ENCODE measurements around the gene ADNP.

ADNP gene

DNA sequence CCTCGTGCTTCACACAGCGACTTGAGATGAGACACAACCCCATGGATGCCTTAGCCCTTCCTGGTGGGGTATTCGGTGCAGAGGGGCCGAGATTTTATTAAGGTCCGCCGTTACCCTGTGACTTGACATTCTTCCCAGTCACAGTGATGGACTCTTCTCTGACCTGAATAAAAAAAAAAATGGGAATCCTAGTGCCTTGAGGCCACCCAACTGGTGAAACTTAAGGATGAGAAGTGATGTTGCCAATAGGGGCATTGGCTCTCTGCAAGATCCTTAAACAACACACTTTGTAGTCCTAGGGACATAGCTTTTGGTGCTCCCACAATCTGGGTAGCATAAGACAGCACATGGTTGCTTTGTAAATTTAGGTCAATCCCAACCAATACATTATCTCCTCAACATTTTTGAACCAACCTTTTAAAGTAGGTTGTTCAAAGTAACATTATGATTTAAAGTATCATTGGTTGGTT, 814 bp upstream of the ADNP start:
- no peak for TF ChIP-seq CREB1 (IDR thresholded peaks at IDR 0.05; ENCODE audit: low read depth)
- no peak for TF ChIP-seq NFIC (IDR thresholded peaks at IDR 0.05)
- TF ChIP-seq TAF1 (IDR thresholded peaks at IDR 0.05; ENCODE audit: low read depth), result no peak
- no peak for TF ChIP-seq RAD21 (IDR thresholded peaks at IDR 0.05; ENCODE audit: low read depth)
- no peak for TF ChIP-seq TCF12 (IDR thresholded peaks at IDR 0.05; ENCODE audit: low read depth)
- TF ChIP-seq FOXM1 (IDR thresholded peaks at IDR 0.05; ENCODE audit: borderline replicate concordance, low read depth), result no peak
- TF ChIP-seq YY1 (IDR thresholded peaks at IDR 0.05; ENCODE audit: low read depth), result no peak
- TF ChIP-seq MAX (IDR thresholded peaks at IDR 0.05), result no peak
- TF ChIP-seq CEBPB (IDR thresholded peaks at IDR 0.05), result no peak
- TF ChIP-seq USF1 (IDR thresholded peaks at IDR 0.05), result no peak
- TF ChIP-seq ZBTB7A (IDR thresholded peaks at IDR 0.05; ENCODE audit: low read depth), result no peak
- TF ChIP-seq TEAD4 (IDR thresholded peaks at IDR 0.05), result no peak
- no peak for TF ChIP-seq EP300 (IDR thresholded peaks at IDR 0.05; ENCODE audit: borderline replicate concordance)

DNA sequence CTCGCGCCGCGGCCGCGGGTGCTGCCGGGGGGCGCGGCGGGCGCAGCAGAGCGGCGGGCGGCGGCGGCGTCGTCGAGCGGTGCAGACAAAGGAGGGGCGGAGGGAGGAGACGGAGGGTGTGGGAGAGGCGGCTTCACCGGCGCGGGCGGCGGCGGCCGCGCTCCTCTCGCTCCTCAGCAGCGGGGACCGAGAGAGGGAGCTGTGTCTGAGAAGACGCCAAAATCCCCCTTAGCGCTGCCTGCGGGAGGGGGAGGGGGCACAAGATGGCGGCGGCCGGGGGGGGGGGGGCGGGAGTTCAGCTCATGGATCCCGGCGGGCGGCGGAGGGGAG, 296 bp downstream of the ADNP start:
- TF ChIP-seq USF1 (IDR thresholded peaks at IDR 0.05) (no peak), TAF1 (IDR thresholded peaks at IDR 0.05; ENCODE audit: low read depth) (no peak), RAD21 (IDR thresholded peaks at IDR 0.05; ENCODE audit: low read depth) (no peak), TEAD4 (IDR thresholded peaks at IDR 0.05) (no peak)

GRCh38 chr20:50930139-50930975, 880 bp downstream of the ADNP start:
- TF ChIP-seq ZBTB7A (IDR thresholded peaks at IDR 0.05; ENCODE audit: low read depth) (0 out of 2 replicates have a peak, but pooled peaks have one; percentile 32), CEBPB (IDR thresholded peaks at IDR 0.05) (no peak)

DNA sequence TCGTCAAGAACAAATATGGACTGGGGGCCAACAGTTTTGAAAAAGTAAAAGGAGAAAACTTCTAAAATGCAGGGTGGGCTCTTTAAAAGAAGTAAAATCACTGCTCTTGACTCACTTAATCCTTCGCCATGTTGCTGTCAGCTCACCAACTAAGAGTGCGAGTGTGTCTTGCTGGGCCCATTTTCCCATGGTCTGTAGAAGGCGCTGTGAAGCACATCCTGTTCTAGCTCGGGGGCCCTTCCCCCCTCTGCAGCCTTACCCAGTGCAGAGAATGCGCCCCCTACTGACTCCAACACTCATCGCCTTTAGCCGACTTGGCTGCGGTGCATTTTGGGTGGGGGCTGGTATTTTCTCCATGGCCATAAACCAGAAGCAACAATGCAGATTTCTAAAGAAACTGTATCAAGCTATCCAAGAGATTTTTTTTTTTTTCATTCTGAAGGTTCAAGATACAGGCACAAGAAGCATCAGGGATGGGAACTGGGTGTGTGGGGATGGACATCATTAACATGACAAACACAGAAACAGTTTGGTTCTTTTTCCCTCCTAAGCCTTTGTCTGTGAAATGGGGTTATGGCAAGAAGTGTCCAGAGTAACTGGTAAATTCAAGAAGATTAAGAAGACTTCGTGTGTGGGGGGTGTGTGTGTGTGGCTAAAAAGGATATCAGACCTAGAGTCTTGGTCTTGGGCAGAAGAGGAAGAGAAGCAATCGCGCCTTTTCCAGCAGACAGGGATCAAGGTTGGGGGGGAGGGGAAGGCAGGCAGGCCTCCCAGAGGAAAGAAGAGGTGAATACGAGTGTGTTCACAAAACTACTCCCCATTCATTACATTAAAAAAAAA, 1.7 kb downstream of the ADNP start:
- TF ChIP-seq ZBTB7A (IDR thresholded peaks at IDR 0.05; ENCODE audit: low read depth) (peak; percentile 63; the same call in 1 of the 2 replicates), FOXM1 (IDR thresholded peaks at IDR 0.05; ENCODE audit: borderline replicate concordance, low read depth) (no peak), RAD21 (IDR thresholded peaks at IDR 0.05; ENCODE audit: low read depth) (peak; percentile 69), TCF12 (IDR thresholded peaks at IDR 0.05; ENCODE audit: low read depth) (peak; percentile 75; the same call in 1 of the 2 replicates), CEBPB (IDR thresholded peaks at IDR 0.05) (no peak), YY1 (IDR thresholded peaks at IDR 0.05; ENCODE audit: low read depth) (peak; percentile 59; the same call in 1 of the 2 replicates), EGR1 (IDR thresholded peaks at IDR 0.05) (no peak), TAF1 (IDR thresholded peaks at IDR 0.05; ENCODE audit: low read depth) (peak; percentile 44; the same call in 1 of the 2 replicates), TEAD4 (IDR thresholded peaks at IDR 0.05) (0 out of 2 replicates have a peak, but pooled peaks have one; percentile 49), USF1 (IDR thresholded peaks at IDR 0.05) (no peak; the same call in 1 of the 2 replicates), NFIC (IDR thresholded peaks at IDR 0.05) (peak; percentile 68), CREB1 (IDR thresholded peaks at IDR 0.05; ENCODE audit: low read depth) (no peak), EP300 (IDR thresholded peaks at IDR 0.05; ENCODE audit: borderline replicate concordance) (peak; percentile 34; the same call in 1 of the 2 replicates), MAX (IDR thresholded peaks at IDR 0.05) (peak; percentile 60)
- TF ChIP-seq, protein P1, sequence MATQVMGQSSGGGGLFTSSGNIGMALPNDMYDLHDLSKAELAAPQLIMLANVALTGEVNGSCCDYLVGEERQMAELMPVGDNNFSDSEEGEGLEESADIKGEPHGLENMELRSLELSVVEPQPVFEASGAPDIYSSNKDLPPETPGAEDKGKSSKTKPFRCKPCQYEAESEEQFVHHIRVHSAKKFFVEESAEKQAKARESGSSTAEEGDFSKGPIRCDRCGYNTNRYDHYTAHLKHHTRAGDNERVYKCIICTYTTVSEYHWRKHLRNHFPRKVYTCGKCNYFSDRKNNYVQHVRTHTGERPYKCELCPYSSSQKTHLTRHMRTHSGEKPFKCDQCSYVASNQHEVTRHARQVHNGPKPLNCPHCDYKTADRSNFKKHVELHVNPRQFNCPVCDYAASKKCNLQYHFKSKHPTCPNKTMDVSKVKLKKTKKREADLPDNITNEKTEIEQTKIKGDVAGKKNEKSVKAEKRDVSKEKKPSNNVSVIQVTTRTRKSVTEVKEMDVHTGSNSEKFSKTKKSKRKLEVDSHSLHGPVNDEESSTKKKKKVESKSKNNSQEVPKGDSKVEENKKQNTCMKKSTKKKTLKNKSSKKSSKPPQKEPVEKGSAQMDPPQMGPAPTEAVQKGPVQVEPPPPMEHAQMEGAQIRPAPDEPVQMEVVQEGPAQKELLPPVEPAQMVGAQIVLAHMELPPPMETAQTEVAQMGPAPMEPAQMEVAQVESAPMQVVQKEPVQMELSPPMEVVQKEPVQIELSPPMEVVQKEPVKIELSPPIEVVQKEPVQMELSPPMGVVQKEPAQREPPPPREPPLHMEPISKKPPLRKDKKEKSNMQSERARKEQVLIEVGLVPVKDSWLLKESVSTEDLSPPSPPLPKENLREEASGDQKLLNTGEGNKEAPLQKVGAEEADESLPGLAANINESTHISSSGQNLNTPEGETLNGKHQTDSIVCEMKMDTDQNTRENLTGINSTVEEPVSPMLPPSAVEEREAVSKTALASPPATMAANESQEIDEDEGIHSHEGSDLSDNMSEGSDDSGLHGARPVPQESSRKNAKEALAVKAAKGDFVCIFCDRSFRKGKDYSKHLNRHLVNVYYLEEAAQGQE (IDR thresholded peaks at IDR 0.05; ENCODE audit: low read depth), result no peak

DNA sequence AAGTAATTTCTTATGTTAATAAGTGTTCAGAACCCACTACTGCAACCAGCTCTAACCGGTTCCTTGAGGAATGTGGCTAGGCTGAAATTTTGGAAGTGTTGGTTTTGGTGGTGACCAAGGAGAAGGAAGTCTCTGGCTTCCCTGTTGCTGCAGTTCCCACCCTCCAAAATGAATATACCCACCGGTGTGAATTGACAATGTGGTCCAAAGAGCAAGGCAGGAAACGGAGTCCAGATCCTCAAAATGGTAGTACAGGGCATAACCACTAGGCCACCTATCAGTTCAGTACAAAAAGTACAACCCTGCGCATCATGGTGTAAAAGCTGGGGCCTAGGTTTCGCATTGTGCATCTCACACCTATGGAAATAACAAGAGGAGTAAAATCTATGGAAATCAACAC, 2.8 kb downstream of the ADNP start:
- no peak for TF ChIP-seq YY1 (IDR thresholded peaks at IDR 0.05; ENCODE audit: low read depth)
- TF ChIP-seq MAX (IDR thresholded peaks at IDR 0.05), result no peak
- no peak for TF ChIP-seq TCF12 (IDR thresholded peaks at IDR 0.05; ENCODE audit: low read depth)
- no peak for TF ChIP-seq TAF1 (IDR thresholded peaks at IDR 0.05; ENCODE audit: low read depth)
- TF ChIP-seq RAD21 (IDR thresholded peaks at IDR 0.05; ENCODE audit: low read depth), result no peak
- no peak for TF ChIP-seq USF1 (IDR thresholded peaks at IDR 0.05)
- TF ChIP-seq CREB1 (IDR thresholded peaks at IDR 0.05; ENCODE audit: low read depth), result no peak
- TF ChIP-seq EGR1 (IDR thresholded peaks at IDR 0.05), result no peak
- TF ChIP-seq FOXM1 (IDR thresholded peaks at IDR 0.05; ENCODE audit: borderline replicate concordance, low read depth), result no peak

Data from Ishikawa (cell line).